Heart left ventricle (tissue), 13 donors: ENCODE results near the gene TOM1.

Experiments used
- POLR2A ChIP-seq, 2 donors: fragments of 450-650 bp; IDR thresholded peaks; one replicate each; pipeline ENCODE4 v1.6.1; 2017; ENCODE audit warnings: antibody characterized with exemption in 2 of 2, mild to moderate bottlenecking in 2 of 2, moderate library complexity in 2 of 2
- TF ChIP-seq, protein P1 (sequence below), 12 donors: fragments of 200-600 bp; sonication (generic) in 4 of 12; IDR thresholded peaks; one replicate each; pipeline versions ENCODE4 v1.5.0 to v1.8.0; 2018 to 2022; ENCODE audit warnings: antibody characterized with exemption in 12 of 12, mild to moderate bottlenecking in 5 of 12
- donor health status: ischemic (EF 13 %, LVEDD 7.1; RV severe dilation, severe dysfunction).
- donor health status: DM: no; HTN: yes; CAD: no.
- donor health status: DM: no; HTN: no; CAD: no.
- donor health status: ischemic (EF 25% LVEDD 6.9; RV normal size, moderate dysfunction).
- donor health status: ischemic (EF 25% LVEDD 5.7; RV mildly dilated, moderate dysfunction).
- donor health status: ischemic (EF 35%, LVEDD 5.7; RV mildly dilated, moderate dysfunction).
- donor health status: nonischemic (EF 11% LVEDD 7.7; RV severe dilation, severe dysfunction).
- donor health status: DM: yes; HTN: yes; CAD: no.
- donor health status: PGD.
- donor health status: ischemic (EF 29% LVEDD 5.4; RV normal size, mild dysfunction).
- donor health status: nonischemic (EF 23%, LVEDD 6.1; RV moderate dilation, normal function).

- TF ChIP-seq, protein P1, sequence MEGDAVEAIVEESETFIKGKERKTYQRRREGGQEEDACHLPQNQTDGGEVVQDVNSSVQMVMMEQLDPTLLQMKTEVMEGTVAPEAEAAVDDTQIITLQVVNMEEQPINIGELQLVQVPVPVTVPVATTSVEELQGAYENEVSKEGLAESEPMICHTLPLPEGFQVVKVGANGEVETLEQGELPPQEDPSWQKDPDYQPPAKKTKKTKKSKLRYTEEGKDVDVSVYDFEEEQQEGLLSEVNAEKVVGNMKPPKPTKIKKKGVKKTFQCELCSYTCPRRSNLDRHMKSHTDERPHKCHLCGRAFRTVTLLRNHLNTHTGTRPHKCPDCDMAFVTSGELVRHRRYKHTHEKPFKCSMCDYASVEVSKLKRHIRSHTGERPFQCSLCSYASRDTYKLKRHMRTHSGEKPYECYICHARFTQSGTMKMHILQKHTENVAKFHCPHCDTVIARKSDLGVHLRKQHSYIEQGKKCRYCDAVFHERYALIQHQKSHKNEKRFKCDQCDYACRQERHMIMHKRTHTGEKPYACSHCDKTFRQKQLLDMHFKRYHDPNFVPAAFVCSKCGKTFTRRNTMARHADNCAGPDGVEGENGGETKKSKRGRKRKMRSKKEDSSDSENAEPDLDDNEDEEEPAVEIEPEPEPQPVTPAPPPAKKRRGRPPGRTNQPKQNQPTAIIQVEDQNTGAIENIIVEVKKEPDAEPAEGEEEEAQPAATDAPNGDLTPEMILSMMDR (IDR thresholded peaks at IDR 0.05) = no peak
- TF ChIP-seq POLR2A (IDR thresholded peaks at IDR 0.05) = no peak
These were observed 75.3 kb downstream of the TOM1 start for GRCh38 chr22:35375031-35375430.
